Keratinocyte (primary cell): ENCODE results near the gene PLEKHJ1. TPM values are rescaled to one million over a fixed set of nuclear protein-coding genes. Genes with fewer than 3 reads are reported as not detected.

Experiments
- DNase-seq: peaks from one replicate; pipeline ENCODE4 v3.0.0-alpha.2; 2011; ENCODE audit warnings: low read depth, missing footprints, low spot score
- FAIRE-seq: peaks from 2 replicates; lab custom pipeline; 2011; peaks lifted over from hg19 to GRCh38; lab: Jason Lieb, UNC
- H2AFZ ChIP-seq: 2 replicates; pipeline ENCODE4 v1.6.0; 2012; ENCODE audit warnings: low read length, control low read depth, inconsistent platforms; ENCODE audit not compliant: control insufficient read depth
- H3K27ac ChIP-seq: 2 replicates; pipeline ENCODE4 v1.5.1; 2011; ENCODE audit warnings: low read length; ENCODE audit not compliant: control insufficient read depth, insufficient read depth
- H3K27me3 ChIP-seq: 3 replicates; pipeline ENCODE4 v1.6.0; 2011; ENCODE audit warnings: low read length; ENCODE audit not compliant: control insufficient read depth, insufficient read depth; ENCODE audit errors: extremely low read depth
- H3K36me3 ChIP-seq, 2 experiments: 2 replicates in 1 of 2; 3 replicates in 1 of 2; pipeline ENCODE4 v1.5.1; 2011; ENCODE audit warnings: low read length in 2 of 2, mild to moderate bottlenecking in 1 of 2; ENCODE audit not compliant: control insufficient read depth in 2 of 2, insufficient read depth in 2 of 2; ENCODE audit errors: extremely low read depth in 1 of 2
- H3K4me1 ChIP-seq: 3 replicates; pipeline ENCODE4 v1.5.1; 2011; ENCODE audit warnings: low read length; ENCODE audit not compliant: control insufficient read depth, insufficient read depth; ENCODE audit errors: extremely low read depth
- H3K4me2 ChIP-seq: 3 replicates; pipeline ENCODE4 v1.6.0; 2011; ENCODE audit warnings: low read depth, low read length; ENCODE audit not compliant: control insufficient read depth, insufficient read depth; ENCODE audit errors: extremely low read depth
- H3K4me3 ChIP-seq, 3 experiments: fragments of 200-600 bp in 1 of 3; sonication (generic) in 1 of 3; 2 replicates in 2 of 3; 3 replicates in 1 of 3; pipeline ENCODE4 v1.5.1; 2011 to 2016; ENCODE audit warnings: low read length in 3 of 3, mild to moderate bottlenecking in 3 of 3, control low read depth in 2 of 3, inconsistent platforms in 1 of 3, low read depth in 1 of 3, mixed read lengths in 1 of 3, mixed run types in 1 of 3, moderate library complexity in 1 of 3; ENCODE audit not compliant: control insufficient read depth in 2 of 3, insufficient read depth in 2 of 3; ENCODE audit errors: extremely low read depth in 1 of 3
- H3K79me2 ChIP-seq: 2 replicates; pipeline ENCODE4 v1.6.0; 2012; ENCODE audit warnings: low read length; ENCODE audit not compliant: control insufficient read depth, insufficient read depth
- H3K9ac ChIP-seq: 3 replicates; pipeline ENCODE4 v1.6.0; 2011; ENCODE audit warnings: low read length; ENCODE audit not compliant: control insufficient read depth, insufficient read depth; ENCODE audit errors: extremely low read depth
- H3K9me1 ChIP-seq: 3 replicates; pipeline ENCODE4 v1.6.0; 2011; ENCODE audit warnings: low read length; ENCODE audit not compliant: control insufficient read depth, insufficient read depth; ENCODE audit errors: extremely low read depth
- H3K9me3 ChIP-seq: 2 replicates; pipeline ENCODE4 v1.5.1; 2012; ENCODE audit warnings: low read depth, low read length; ENCODE audit not compliant: control insufficient read depth
- H4K20me1 ChIP-seq: 3 replicates; pipeline ENCODE4 v1.6.0; 2011; ENCODE audit warnings: low read length; ENCODE audit not compliant: control insufficient read depth, insufficient read depth; ENCODE audit errors: extremely low read depth
- EZH2 ChIP-seq: IDR thresholded peaks from one replicate; pipeline ENCODE4 v1.6.1; 2012; ENCODE audit warnings: inconsistent platforms, mild to moderate bottlenecking, low read length, moderate library complexity
- dilution Hi-C: fragments of 300-500 bp; cut with MboI; formaldehyde crosslinking; loops from one replicate; pipeline ENCODE4 v1.7.0; 2020; ENCODE audit warnings: low sequenced_read_pairs; ENCODE audit not compliant: extremely low pct_ligation_motif_present
- polyA plus RNA-seq, 5 experiments: library from polyadenylated mRNA; depleted of rRNA in 3 of 5; stranded (reverse) in 3 of 5; stranded (forward) in 1 of 5; unstranded in 1 of 5; fragments of >200 nt; gene quantifications; 1 replicate in 1 of 5; 2 replicates in 3 of 5; 3 replicates in 1 of 5; pipeline versions ENCODE4 v1.2.1 to v1.2.3, GENCODE V29; 2011 to 2012; ENCODE audit warnings: missing spikeins in 2 of 5, low read depth in 1 of 5, low replicate concordance in 1 of 5
- TF ChIP-seq, protein P1 (sequence below), 3 experiments: IDR thresholded peaks in 1 of 3; conservative IDR thresholded peaks in 1 of 3; optimal IDR thresholded peaks in 1 of 3; 2 replicates in 2 of 3; 3 replicates in 1 of 3; pipeline versions ENCODE3 to v1.5.1; 2011; ENCODE audit warnings: low read length in 3 of 3, mild to moderate bottlenecking in 3 of 3, moderate library complexity in 2 of 3, control low read depth in 1 of 3, inconsistent platforms in 1 of 3; ENCODE audit not compliant: insufficient read depth in 2 of 3; ENCODE audit errors: extremely low read depth in 1 of 3

The PLEKHJ1 gene
- polyA plus RNA-seq, 1 donor (not counting 4 experiments of a cell fraction or from before 2014, with no cell fraction given) = 36.8 TPM

GRCh38 chr19:2277138-2277537 lies 41.0 kb upstream of the PLEKHJ1 start:
- H4K20me1 ChIP-seq = peaks cover 15% of the 10 kb centered on the region
- no peak overlapping the region for H3K4me3 ChIP-seq
- peaks cover 10% of the 10 kb centered on the region for H3K4me1 ChIP-seq
- peaks cover 9 to 10% of the 10 kb centered on the region in 2 experiments for H3K36me3 ChIP-seq
- peaks cover 18% of the 10 kb centered on the region for H3K79me2 ChIP-seq
- FAIRE-seq (no peak), DNase-seq (no peak)
- no peak overlapping the region for H3K27ac ChIP-seq
- no peak overlapping the region for H3K9ac ChIP-seq
- TF ChIP-seq, protein P1, sequence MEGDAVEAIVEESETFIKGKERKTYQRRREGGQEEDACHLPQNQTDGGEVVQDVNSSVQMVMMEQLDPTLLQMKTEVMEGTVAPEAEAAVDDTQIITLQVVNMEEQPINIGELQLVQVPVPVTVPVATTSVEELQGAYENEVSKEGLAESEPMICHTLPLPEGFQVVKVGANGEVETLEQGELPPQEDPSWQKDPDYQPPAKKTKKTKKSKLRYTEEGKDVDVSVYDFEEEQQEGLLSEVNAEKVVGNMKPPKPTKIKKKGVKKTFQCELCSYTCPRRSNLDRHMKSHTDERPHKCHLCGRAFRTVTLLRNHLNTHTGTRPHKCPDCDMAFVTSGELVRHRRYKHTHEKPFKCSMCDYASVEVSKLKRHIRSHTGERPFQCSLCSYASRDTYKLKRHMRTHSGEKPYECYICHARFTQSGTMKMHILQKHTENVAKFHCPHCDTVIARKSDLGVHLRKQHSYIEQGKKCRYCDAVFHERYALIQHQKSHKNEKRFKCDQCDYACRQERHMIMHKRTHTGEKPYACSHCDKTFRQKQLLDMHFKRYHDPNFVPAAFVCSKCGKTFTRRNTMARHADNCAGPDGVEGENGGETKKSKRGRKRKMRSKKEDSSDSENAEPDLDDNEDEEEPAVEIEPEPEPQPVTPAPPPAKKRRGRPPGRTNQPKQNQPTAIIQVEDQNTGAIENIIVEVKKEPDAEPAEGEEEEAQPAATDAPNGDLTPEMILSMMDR (optimal IDR thresholded peaks at IDR 0.05 in 1 of 3, IDR thresholded peaks at IDR 0.05 in 1 of 3, conservative IDR thresholded peaks at IDR 0.05 in 1 of 3; ENCODE audit: extremely low read depth in 1 of 3, insufficient read depth in 2 of 3, low read length in 3 of 3) = no peak
- no peak for TF ChIP-seq EZH2
- no peaks in the 10 kb centered on the region for H3K9me1 ChIP-seq
- dilution Hi-C loops = no loop called here
- H3K4me2 ChIP-seq = no peak overlapping the region
- no peaks in the 10 kb centered on the region for H3K27me3 ChIP-seq
- H3K9me3 ChIP-seq = no peaks in the 10 kb centered on the region
- no peak overlapping the region for H2AFZ ChIP-seq

DNA sequence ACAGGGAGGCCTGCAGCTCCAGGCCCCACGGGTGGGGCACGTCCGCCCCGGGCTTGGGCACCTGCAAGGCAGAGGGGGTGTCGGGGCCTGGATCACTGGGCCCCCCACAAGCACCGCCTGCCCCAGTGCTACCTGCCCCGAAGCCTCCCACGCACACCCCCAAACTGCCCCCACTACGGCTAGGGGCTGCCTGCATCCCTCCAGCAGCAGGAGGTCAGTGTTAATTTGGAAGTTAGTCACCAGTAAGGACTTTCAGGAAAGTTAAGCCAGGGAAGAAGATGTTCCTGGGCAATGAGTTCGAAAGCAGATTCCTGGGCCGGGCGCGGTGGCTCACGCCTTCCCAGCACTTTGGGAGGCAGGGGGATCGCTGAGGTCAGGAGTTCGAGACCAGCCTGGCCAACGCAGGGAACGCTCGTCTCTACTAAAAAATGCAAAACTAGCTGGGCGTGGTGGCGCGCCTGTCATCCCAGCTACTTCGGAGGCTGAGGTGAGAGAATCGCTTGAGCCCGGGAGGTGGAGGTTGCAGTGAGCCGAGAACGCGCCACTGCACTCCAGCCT lies 40.4 kb upstream of the PLEKHJ1 start:
- Histone ChIP-seq H3K27ac (no peak overlapping the region), H3K36me3 (peaks cover 13 to 15% of the 10 kb centered on the region in 2 experiments), H2AFZ (no peak overlapping the region), H3K79me2 (peaks cover 23% of the 10 kb centered on the region), H3K4me2 (no peak overlapping the region), H3K9me1 (no peaks in the 10 kb centered on the region), H4K20me1 (peaks cover 19% of the 10 kb centered on the region), H3K9ac (no peak overlapping the region), H3K4me1 (peaks cover 14% of the 10 kb centered on the region), H3K4me3 (no peak overlapping the region), H3K27me3 (no peaks in the 10 kb centered on the region), H3K9me3 (no peaks in the 10 kb centered on the region)
- FAIRE-seq (no peak), DNase-seq (no peak)
- dilution Hi-C loops = no loop called here
- TF ChIP-seq, protein P1 (optimal IDR thresholded peaks at IDR 0.05 in 1 of 3, IDR thresholded peaks at IDR 0.05 in 1 of 3, conservative IDR thresholded peaks at IDR 0.05 in 1 of 3; ENCODE audit: extremely low read depth in 1 of 3, insufficient read depth in 2 of 3, low read length in 3 of 3) = no peak
- no peak for TF ChIP-seq EZH2
